Activated naive CD8-positive, alpha-beta T cell (primary cell): ENCODE results near the gene ANKRD11.

Experiments used
- H3K27ac Mint-ChIP-seq: one replicate; pipeline ENCODE4 v1.8.0; 2021; ENCODE audit warnings: mixed read lengths
- H3K27me3 Mint-ChIP-seq: one replicate; pipeline ENCODE4 v1.8.0; 2021; ENCODE audit warnings: mixed read lengths
- H3K36me3 Mint-ChIP-seq: one replicate; pipeline ENCODE4 v1.8.0; 2021; ENCODE audit warnings: mixed read lengths
- H3K4me1 Mint-ChIP-seq: one replicate; pipeline ENCODE4 v1.8.0; 2021; ENCODE audit warnings: low read depth, mixed read lengths
- H3K4me3 Mint-ChIP-seq: one replicate; pipeline ENCODE4 v1.8.0; 2021; ENCODE audit warnings: mild to moderate bottlenecking, mixed read lengths
- H3K9me3 Mint-ChIP-seq: one replicate; pipeline ENCODE4 v1.8.0; 2021; ENCODE audit warnings: low read depth, mixed read lengths

ANKRD11 gene

GRCh38 chr16:89376812-89377452 is 113.4 kb downstream of the ANKRD11 start:
- peak overlapping the region; percentile 17 for H3K27ac Mint-ChIP-seq
- H3K27me3 Mint-ChIP-seq, result no peaks in the 10 kb centered on the region
- peaks cover 3% of the 10 kb centered on the region for H3K36me3 Mint-ChIP-seq
- H3K4me1 Mint-ChIP-seq, result peaks cover 81% of the 10 kb centered on the region
- H3K9me3 Mint-ChIP-seq, result no peaks in the 10 kb centered on the region
- no peak overlapping the region for H3K4me3 Mint-ChIP-seq

DNA sequence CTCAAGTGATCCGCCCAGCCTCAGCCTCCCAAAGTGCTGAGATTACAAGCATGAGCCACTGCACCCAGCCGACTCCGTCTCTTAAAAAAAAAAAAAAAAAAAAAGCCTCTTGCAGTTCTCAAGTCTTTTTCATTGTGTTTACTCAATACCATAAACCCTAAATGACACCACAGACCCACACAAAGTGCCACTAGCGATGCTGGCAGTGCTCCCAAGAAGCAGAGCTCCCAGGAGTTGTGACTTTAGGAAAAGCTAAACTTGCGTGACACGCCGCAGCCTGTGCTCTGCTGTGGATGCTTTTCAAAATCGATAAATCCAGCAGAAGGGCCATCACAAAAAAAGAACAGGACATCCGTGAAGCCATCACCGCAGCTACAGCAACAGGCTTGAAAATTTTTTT is 114.7 kb downstream of the ANKRD11 start:
- H3K27me3 Mint-ChIP-seq, result no peaks in the 10 kb centered on the region
- no peaks in the 10 kb centered on the region for H3K9me3 Mint-ChIP-seq
- H3K4me1 Mint-ChIP-seq, result peaks cover 80% of the 10 kb centered on the region
- H3K36me3 Mint-ChIP-seq, result peaks cover 3% of the 10 kb centered on the region
- H3K4me3 Mint-ChIP-seq, result no peak overlapping the region
- H3K27ac Mint-ChIP-seq, result no peak overlapping the region

- H3K9me3 Mint-ChIP-seq, result no peaks in the 10 kb centered on the region
- H3K27ac Mint-ChIP-seq, result peak overlapping the region; percentile 68
- peaks cover 80% of the 10 kb centered on the region for H3K4me1 Mint-ChIP-seq
- no peaks in the 10 kb centered on the region for H3K27me3 Mint-ChIP-seq
- H3K4me3 Mint-ChIP-seq, result no peak overlapping the region
- peaks cover 3% of the 10 kb centered on the region for H3K36me3 Mint-ChIP-seq
Measured at GRCh38 chr16:89375021-89375420, 115.3 kb downstream of the ANKRD11 start.

DNA sequence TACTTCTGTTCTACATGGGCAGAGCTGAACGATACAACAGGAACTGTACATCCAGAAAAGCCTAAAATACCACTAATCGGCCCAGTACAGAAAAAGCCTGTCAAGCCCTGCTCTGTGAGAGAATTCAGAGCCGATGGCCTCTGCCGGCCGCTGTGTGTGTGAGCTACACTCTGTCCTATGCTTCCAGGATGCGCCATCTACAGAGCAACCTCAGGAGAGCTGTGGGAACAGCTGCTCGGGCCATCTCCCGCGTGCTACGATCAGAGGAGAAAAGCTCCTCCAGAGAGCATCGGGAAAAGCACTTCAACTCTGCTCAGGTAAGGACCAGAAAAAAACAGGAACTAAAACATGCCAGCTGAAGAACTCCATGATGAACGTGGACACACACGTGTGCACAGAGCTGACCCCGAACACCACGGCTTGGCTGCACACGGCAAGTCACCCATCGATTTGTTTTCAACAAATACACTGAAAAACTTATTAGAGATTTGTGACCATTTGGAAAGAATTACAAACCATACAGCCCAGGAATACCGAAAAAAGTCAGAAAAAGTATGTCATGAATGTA is 115.9 kb downstream of the ANKRD11 start:
- Mint-ChIP-seq H3K9me3 (no peaks in the 10 kb centered on the region), H3K27me3 (no peaks in the 10 kb centered on the region), H3K27ac (peak overlapping the region; percentile 68), H3K4me1 (peaks cover 80% of the 10 kb centered on the region), H3K36me3 (peaks cover 3% of the 10 kb centered on the region), H3K4me3 (no peak overlapping the region)

DNA sequence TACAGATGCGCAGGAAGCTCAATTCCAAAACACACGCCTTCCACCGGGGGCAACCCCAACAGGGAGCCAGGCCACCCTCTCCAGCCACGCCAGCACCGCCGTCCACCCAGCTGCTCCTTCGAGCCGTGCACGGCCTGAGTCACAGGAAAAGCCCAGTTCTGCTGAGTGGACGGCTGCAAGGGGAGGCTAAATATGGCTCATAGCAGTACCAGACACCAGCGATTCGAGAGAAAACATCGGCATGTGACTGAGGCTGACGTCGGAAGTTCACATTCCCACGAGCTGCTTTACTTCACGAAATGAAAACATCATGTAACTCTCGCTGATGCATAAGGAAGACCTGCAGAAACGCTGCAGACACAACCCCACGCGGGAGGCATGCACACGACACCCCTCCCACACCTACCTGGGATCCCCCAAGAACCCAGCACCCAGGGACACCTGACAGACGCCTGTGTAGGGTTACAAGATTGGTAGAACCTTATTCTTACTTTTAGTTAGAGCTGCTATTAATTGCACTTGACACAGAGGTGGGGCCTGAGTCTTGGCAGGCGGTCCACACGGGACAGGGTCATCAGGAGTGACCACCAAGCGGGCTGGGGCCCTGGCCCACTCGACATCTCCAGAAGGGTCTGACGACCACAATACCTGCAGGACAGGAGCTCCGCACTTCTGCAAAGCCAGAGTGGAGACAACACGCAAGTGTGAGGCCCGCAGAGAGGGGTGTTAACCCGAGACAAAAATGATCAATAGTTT is 116.8 kb downstream of the ANKRD11 start:
- H3K27ac Mint-ChIP-seq, result peak overlapping the region; percentile 28
- H3K4me1 Mint-ChIP-seq, result peaks cover 84% of the 10 kb centered on the region
- peaks cover 3% of the 10 kb centered on the region for H3K36me3 Mint-ChIP-seq
- H3K9me3 Mint-ChIP-seq, result no peaks in the 10 kb centered on the region
- H3K27me3 Mint-ChIP-seq, result no peaks in the 10 kb centered on the region
- no peak overlapping the region for H3K4me3 Mint-ChIP-seq

DNA sequence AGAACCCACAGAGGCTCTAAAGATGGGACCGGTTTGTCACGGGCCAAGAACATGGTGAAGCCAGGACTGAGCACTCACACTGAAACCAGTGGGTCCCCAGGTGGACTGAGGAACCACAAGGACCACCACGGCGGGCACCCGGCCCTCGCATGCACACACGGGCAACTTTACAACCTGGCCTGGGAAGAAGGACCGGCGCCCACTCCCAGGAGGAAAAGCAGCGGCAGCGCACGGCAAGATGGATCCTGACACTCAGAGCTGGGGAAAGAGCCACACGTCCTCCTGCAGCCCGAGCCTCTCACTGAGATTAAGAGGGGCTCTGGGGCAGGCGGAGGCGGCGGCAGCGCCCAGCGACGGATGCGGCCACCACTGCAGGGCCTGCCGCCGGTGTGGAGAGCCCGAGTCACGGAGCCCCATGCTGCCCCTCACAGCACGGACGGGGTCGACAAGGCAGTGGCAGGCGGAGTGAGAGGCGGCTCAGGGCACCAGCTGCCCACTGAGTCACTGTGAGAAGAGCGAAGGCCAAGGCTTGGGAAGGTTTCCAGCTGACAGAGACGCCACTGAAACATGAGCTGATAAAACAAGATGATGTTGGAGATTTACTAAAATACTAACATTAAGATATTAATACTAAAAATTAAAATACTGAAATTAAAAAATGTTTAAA is 118.3 kb downstream of the ANKRD11 start:
- H3K4me1 Mint-ChIP-seq, result peaks cover 79% of the 10 kb centered on the region
- no peak overlapping the region for H3K4me3 Mint-ChIP-seq

GRCh38 chr16:89371386-89371785 is 119.0 kb downstream of the ANKRD11 start:
- Mint-ChIP-seq H3K36me3 (peaks cover 3% of the 10 kb centered on the region), H3K4me3 (no peak overlapping the region), H3K4me1 (peaks cover 79% of the 10 kb centered on the region), H3K27ac (peak overlapping the region; percentile 72), H3K27me3 (no peaks in the 10 kb centered on the region), H3K9me3 (no peaks in the 10 kb centered on the region)

More for the DNA sequence above, 118.3 kb downstream of the ANKRD11 start:
- Mint-ChIP-seq H3K27me3 (no peaks in the 10 kb centered on the region), H3K36me3 (peaks cover 3% of the 10 kb centered on the region), H3K9me3 (no peaks in the 10 kb centered on the region), H3K27ac (no peak overlapping the region)

GRCh38 chr16:89370601-89371000 is 119.8 kb downstream of the ANKRD11 start:
- no peak overlapping the region for H3K4me3 Mint-ChIP-seq
- H3K9me3 Mint-ChIP-seq, result no peaks in the 10 kb centered on the region
- H3K36me3 Mint-ChIP-seq, result no peaks in the 10 kb centered on the region
- no peak overlapping the region for H3K27ac Mint-ChIP-seq
- peaks cover 81% of the 10 kb centered on the region for H3K4me1 Mint-ChIP-seq
- no peaks in the 10 kb centered on the region for H3K27me3 Mint-ChIP-seq

GRCh38 chr16:89370081-89370511 is 120.3 kb downstream of the ANKRD11 start:
- Mint-ChIP-seq H3K27ac (peak overlapping the region; percentile 34), H3K27me3 (no peaks in the 10 kb centered on the region), H3K4me1 (peaks cover 84% of the 10 kb centered on the region), H3K36me3 (no peaks in the 10 kb centered on the region), H3K9me3 (no peaks in the 10 kb centered on the region), H3K4me3 (no peak overlapping the region)

DNA sequence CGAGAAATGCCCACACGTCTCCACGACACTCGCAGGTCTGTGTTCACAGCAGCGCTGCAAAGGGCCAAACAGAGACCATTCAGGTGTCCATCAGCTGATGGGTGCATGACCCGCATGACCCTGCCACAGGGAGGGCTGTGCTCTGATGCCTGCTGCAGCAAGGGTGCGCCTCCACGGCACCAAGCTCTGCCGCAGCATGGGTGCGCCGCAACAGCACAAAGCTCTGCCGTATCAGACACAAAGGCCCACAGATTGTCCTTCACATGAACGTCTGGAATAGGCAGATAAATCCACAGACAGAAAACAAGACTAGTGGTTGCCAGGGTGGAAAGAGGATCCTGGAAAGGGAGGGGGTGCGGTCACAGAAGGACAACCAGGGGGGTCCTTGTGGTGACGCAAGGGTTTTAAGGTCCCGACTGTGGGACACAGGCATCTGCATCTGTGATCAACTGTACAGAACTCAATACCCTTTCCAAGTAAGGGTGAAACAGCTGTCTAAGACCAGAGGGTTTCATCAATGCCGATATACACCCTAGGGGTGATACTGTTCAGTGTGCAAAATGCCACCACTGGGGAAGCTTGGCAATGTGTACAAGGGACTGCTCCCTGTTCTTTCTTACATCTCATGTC is 121.0 kb downstream of the ANKRD11 start:
- Mint-ChIP-seq H3K36me3 (no peaks in the 10 kb centered on the region), H3K4me1 (peaks cover 84% of the 10 kb centered on the region), H3K4me3 (peak overlapping the region; percentile 35), H3K27ac (peak overlapping the region; percentile 34), H3K27me3 (no peaks in the 10 kb centered on the region), H3K9me3 (no peaks in the 10 kb centered on the region)

DNA sequence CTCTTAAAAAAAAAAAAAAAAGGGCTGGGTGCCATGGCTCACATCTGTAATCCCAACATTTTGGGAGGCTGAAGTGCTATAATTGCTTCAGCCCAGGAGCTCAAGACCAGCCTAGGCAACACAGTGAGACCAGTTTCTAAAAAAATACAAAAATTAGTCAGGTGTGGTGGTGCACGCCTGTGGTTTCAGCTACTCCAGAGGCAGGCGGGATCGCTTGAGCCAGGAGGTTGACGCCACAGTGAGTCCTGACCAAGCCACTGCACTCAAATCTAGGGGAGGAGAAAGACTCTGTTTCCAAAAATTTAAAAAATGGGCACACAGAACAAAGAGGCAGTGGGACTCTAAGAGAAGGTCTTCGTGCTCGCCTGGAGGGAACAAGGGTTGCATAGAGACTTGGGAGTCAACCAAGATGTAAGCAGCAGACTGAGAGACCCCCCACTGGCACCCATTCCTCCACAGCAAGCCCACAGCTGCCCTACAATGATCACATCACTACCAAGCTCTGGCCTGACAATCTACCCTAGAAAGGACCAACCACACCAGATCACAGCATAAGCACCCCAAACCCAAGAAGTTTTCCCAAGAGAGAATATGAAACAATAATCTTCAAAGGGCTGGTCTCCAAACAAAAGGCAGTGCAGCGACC is 121.6 kb downstream of the ANKRD11 start:
- Mint-ChIP-seq H3K4me3 (peak overlapping the region; percentile 4), H3K27ac (peak overlapping the region; percentile 41), H3K27me3 (no peaks in the 10 kb centered on the region), H3K36me3 (no peaks in the 10 kb centered on the region), H3K4me1 (peaks cover 85% of the 10 kb centered on the region), H3K9me3 (no peaks in the 10 kb centered on the region)

DNA sequence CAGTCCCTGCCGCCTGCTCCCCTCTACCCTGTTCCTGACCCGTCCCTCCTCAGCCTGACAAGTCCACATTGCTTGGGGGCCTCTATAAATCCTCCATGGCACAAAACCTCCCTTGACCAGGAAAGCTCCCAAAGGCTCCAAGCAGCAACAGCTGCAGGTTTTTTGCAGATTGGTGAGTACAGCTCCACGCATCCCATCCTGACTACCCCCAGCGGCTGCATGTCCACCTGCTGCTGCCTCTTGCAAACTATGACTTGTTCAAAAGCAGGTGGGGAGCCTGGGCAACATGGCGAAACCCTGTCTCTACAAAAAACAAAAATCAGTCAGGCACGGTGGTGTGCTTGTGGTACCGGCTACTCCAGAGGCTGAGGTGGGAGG is 122.8 kb downstream of the ANKRD11 start:
- Mint-ChIP-seq H3K27ac (no peak overlapping the region), H3K27me3 (no peaks in the 10 kb centered on the region), H3K36me3 (no peaks in the 10 kb centered on the region), H3K4me3 (no peak overlapping the region), H3K4me1 (peaks cover 81% of the 10 kb centered on the region), H3K9me3 (no peaks in the 10 kb centered on the region)

DNA sequence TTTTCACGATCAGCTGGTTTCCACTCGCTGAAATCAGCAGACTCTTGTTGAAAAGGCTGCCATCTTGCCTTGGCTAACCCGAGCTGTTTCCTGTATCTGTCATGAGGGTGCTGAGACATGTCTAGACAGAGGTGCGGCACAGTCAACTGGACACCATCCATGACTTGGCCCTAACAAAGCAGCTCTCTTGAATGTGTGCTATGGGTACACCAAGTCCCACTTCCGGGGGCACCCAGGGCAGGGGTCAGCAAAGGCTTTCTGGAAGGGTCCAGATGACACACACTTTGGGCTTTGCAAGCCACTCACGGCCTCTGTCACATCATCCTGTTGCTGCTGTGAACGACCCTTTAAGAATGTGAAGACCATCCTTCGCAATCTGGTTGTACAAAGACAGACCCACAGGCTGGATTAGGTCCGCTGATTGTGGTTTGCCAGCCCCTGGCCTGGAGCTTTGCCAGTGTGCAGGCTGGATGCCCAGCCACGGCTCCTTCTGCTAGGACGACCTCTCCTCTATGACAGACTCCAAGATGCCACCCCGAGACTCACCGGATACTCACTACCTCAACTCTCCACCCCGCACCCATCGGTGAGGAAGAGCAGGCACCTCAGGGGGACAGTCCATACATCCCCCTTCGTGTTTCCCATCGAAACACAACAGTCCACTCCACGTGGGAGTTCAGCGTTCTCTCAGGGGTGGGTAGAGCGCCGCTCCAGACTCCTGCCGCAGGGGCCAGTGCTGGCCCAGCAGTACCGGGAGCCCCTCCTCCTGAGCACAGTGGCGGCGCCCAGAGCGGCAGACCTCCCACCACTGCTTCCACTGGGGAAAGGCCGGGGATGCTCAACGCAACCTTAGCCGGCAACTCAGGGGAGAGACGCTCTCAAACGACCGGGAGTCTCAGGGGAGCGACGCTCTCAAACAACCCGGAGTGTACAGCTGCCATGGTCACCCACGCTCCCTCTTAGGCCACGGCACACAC is 123.5 kb downstream of the ANKRD11 start:
- no peaks in the 10 kb centered on the region for H3K36me3 Mint-ChIP-seq
- no peaks in the 10 kb centered on the region for H3K27me3 Mint-ChIP-seq
- no peak overlapping the region for H3K4me3 Mint-ChIP-seq
- no peak overlapping the region for H3K27ac Mint-ChIP-seq
- peaks cover 86% of the 10 kb centered on the region for H3K4me1 Mint-ChIP-seq
- H3K9me3 Mint-ChIP-seq, result no peaks in the 10 kb centered on the region
